CD4-positive, alpha-beta T cell treated with Interleukin-17A for 4 hours (primary cell): ENCODE data around the gene PAM16.

ENCODE experiments used
- DNase-seq: peaks from one replicate; pipeline ENCODE4 v3.0.0-alpha.2; 2020; ENCODE audit warnings: mixed read lengths

Gene PAM16

DNA sequence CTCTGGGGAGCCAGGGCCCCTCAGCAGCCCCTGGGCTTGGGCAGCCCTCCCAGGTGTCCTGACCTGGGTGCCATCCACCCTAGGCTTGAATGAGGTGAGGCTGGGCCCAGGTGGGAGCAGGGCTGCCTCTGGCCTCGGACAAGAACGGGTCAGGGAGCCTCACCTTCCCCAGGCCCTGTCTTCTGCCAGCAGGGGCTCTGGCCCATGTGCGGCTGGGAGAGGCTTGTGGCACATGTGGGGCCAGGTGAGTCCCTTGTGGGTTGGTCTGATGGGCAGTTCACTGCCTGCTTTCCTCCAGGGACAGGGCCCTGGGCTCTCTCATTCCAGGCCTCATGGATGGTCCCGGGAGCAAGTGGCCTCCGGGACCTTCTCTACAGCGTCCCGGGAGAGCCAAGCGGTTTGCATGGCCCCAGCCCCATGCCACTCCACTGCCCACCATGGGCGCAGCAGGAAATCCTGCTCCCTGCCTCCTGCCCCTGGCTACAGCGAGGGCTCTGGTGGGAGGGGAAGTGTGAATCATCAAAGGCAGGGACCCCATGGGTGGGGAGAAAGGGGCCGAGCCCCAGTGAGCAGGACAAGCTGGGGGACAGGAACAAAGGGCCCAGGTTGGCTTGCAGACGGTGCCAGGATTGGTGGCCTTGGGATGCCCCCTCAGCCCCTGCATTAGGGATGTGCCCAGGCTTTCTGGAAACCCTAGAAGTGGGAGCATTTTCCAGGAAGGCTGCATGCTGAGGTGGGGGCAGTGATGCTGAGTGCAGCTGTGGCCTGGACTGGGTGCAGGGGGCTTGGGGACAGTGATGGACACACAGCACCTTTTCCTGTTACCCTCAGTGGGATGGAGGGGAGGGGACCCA, 32.7 kb upstream of the PAM16 start:
- DNase-seq, result no peak

DNA sequence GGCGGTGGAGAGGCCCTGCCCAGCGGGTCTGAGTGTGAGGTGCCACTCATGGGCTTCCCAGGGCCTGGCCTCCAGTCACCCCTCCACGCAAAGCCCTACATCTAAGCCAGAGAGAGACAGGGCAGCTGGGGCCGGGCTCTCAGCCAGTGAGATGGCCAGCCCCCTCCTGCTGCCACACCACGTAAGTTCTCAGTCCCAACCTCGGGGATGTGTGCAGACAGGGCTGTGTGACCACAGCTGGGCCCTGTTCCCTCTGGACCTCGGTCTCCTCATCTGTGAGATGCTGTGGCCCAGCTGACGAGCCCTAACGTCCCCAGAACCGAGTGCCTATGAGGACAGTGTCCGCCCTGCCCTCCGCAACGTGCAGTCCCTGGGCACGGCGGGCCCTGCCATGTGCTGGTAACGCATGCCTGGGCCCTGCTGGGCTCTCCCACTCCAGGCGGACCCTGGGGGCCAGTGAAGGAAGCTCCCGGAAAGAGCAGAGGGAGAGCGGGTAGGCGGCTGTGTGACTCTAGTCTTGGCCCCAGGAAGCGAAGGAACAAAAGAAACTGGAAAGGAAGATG, 31.8 kb upstream of the PAM16 start:
- DNase-seq, result no peak

DNA sequence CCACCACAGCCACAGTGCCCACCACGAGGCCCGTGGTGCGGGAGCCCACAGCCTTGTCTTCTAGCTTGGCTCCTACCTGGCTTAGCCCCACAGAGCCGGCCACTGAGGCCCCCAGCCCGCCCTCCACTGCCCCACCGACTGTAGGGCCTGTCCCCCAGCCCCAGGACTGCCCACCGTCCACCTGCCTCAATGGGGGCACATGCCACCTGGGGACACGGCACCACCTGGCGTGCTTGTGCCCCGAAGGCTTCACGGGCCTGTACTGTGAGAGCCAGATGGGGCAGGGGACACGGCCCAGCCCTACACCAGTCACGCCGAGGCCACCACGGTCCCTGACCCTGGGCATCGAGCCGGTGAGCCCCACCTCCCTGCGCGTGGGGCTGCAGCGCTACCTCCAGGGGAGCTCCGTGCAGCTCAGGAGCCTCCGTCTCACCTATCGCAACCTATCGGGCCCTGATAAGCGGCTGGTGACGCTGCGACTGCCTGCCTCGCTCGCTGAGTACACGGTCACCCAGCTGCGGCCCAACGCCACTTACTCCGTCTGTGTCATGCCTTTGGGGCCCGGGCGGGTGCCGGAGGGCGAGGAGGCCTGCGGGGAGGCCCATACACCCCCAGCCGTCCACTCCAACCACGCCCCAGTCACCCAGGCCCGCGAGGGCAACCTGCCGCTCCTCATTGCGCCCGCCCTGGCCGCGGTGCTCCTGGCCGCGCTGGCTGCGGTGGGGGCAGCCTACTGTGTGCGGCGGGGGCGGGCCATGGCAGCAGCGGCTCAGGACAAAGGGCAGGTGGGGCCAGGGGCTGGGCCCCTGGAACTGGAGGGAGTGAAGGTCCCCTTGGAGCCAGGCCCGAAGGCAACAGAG, 31.0 kb upstream of the PAM16 start:
- DNase-seq, result no peak

DNA sequence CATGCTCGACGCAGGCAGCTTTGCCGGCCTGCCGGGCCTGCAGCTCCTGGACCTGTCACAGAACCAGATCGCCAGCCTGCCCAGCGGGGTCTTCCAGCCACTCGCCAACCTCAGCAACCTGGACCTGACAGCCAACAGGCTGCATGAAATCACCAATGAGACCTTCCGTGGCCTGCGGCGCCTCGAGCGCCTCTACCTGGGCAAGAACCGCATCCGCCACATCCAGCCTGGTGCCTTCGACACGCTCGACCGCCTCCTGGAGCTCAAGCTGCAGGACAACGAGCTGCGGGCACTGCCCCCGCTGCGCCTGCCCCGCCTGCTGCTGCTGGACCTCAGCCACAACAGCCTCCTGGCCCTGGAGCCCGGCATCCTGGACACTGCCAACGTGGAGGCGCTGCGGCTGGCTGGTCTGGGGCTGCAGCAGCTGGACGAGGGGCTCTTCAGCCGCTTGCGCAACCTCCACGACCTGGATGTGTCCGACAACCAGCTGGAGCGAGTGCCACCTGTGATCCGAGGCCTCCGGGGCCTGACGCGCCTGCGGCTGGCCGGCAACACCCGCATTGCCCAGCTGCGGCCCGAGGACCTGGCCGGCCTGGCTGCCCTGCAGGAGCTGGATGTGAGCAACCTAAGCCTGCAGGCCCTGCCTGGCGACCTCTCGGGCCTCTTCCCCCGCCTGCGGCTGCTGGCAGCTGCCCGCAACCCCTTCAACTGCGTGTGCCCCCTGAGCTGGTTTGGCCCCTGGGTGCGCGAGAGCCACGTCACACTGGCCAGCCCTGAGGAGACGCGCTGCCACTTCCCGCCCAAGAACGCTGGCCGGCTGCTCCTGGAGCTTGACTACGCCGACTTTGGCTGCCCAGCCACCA, 30.2 kb upstream of the PAM16 start:
- DNase-seq, result no peak

DNA sequence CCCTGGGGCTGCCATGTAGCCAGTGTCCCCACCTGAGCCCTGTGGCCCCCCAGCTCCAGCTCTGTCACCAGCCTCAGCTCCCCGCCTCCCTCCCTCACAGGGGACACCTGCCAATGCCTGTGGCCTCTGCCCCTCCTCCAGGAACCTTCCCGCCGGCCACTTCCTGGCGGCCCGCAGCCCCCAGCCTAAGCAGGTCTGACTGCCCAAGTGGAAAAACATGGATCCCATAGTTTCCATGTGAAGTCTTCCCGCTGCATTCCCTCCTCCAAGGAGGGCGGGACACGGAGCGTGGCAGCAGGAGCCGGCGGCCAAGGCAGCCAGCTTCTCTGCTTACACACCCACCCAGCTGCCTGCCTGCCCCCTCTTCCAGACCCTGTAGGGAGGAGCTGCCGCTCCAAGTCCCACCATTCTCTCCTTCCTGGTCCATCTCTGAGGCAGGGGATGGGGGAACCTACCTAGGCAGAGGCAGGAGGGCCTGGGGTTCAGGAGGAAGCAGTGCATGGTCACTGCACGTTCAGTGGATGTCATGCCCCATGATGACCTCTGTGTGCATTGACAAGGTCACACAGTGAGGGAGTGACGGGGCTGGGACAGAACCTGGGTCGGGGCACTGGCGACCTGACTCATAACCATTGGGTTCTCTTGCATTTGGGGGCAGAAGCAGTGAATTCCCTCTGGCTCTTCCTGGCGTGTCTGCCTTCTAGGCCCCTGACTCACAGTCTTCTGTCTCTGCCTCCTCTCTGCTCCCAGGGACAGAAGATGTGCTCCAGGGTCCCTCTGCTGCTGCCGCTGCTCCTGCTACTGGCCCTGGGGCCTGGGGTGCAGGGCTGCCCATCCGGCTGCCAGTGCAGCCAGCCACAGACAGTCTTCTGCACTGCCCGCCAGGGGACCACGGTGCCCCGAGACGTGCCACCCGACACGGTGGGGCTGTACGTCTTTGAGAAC, 29.3 kb upstream of the PAM16 start:
- no peak for DNase-seq

DNA sequence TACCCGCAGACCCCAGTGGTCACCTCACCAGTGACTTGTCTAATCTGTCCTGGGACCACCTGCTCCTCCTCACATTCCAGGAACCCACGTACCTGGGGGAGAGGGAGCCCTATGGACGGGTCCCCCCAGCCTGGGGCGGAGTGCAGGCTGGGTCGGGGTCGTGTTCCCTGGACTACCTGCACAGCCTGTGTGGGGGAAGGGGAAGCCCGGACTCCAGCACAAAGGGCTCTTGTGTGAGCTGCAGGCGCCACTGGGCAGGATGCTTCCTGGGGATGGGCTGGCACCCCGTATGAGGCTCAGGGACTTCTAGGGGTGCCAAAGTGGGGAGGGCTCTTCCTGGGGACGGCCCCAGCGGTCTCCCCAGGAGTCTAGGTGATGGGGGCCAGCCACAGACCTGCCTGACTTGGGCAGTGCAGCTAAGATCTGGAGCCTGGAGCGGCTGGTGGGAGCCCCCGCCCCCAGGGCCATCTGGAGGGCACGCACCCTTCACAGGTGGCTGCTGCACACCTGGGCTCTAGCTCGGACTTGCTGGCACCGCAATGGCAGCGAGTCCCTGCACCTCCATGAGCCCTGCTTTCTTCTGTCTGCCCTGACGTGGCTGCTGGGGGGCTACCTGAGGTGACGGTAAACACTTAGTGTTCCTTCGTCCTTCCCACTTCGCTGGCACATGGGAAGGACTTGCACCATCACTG, 28.0 kb upstream of the PAM16 start:
- no peak for DNase-seq

DNA sequence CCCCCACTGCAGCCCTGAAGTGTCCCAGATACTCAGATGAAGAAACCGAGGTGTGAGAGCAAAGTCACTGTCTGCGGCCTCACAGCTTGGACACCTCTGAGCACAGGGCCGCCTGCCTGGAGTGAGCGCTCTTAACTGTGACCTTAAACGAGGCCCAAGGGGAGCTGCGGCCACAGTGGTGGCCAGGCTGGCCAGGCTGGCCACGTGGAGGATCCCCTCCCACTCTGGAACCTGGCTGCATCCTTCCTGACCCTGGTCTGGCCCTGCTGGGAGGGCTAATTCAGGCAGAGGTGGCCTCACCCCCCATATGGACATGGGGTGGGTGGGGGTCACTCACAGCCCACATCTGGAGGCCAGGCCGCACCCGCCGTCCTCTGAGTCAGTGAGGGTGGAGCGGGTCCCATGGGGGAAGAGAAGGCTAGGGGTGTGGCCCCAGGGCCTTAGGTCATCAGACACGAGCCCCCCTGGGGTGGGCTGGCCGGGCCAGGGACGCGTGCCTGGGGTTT, 27.1 kb upstream of the PAM16 start:
- no peak for DNase-seq

DNA sequence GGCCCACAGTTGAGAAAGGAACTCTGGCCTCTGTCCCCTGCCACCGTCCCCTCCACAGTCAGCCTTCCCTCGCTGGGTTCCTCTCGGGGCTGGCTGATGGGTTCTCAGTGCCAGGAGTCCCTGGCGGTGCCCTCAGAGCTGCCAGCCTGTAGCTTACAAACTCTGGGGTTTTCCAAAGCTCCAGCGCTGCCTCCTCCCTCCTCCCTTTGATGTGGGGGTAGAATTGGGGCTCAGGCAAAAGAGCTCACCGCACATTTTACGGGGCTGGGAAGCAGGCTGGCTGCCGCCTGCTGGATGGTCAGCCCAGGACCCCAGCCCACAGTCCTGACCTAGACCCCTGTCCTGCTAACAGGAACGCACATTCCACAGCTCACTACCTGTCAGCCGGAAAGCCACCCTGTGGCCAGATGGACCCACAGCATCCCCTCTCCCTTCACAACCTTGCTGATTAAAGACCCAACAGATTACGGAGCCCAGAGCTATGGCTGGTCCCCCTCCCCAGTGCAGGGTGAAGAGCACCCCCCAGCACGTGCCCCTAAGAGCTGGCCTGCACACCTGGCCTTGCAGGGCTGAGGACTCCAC, 26.5 kb upstream of the PAM16 start:
- DNase-seq, result no peak

DNA sequence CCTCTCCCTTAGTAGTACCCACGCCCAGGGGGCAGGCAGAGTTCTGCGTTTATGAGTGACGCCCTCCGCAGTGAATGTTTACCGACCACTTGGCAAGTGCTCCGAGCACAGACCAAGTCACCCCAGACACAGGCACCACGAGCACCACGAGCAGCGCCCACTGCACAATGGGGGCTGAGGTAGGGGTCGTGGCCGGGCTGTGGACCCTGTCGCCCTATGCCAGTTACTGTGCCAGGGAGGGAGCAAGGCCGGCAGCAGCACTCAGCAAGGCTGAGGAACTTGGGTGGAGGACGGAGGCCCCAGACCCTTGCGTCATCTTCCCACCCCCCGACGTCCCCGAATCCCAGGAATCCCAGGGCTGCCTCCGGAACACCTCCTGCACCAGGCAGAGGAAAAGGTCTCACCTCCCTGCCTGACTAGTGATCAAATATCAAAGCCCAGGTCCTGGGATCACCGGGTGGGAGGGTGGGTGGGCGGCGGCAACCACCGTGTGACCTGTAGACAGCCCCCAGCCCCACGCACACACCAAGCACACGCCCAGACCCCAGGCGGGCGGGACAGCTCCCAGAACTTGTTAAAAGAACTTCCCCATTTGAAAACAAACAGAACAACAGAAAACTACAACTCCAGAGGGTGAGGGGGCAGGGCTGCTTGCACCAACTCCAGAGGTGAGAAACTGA, 25.9 kb upstream of the PAM16 start:
- no peak for DNase-seq

DNA sequence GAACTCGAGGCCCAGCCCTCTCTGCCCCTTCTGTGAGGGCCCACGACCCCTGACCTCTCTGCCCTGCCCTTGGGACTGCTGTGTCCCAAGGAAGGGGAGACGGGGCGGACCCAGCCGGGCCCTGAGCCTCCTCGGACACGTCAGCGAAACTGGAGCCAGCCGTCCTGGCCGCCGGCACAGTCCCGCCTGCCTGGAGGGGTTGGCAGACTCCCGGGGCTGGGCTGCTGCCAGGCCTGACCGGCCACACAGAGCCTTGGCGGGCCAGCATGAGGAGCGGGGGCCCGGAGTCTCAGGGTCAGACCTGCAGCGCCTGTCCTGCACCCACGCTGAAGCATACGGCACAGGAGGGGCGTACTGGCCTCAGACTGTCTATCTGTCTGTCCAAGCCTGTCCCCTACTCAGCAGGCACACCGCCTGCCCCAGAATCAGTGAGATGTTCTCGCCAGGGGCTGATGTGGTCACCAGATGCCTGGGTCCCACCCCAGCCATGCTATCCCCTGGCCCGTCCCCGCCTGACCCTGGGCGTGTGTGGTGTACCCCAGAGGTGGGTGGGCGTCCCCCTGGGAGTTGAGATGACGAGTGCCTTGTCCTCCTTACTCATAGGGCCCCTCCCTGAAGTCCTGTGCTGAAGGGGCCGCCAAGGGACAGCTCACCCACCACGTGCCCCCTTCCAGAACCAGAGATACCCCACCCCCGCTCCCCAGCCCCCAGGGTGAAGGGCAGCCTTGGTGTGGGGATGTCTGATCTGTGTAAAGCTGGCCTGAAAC, 25.2 kb upstream of the PAM16 start:
- DNase-seq, result no peak

DNA sequence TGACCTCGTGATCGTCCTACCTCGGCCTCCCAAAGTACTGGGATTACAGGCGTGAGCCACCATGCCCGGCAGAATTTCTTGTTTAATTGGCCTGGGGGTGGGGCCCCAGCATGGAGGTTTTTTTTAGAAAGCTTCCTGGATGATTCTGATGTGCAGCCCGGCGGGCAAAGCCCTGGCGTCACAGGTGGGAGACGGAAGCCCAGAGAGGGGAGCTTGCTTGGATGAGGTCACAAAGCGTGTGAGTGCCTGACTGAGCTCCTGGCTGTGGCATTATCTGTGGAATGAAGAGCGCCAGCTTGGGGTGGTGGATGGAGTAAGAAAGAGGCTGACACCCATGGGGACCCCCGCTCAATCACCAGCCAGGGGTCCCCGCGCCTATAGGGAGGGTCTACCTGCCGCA, 24.6 kb upstream of the PAM16 start:
- no peak for DNase-seq

DNA sequence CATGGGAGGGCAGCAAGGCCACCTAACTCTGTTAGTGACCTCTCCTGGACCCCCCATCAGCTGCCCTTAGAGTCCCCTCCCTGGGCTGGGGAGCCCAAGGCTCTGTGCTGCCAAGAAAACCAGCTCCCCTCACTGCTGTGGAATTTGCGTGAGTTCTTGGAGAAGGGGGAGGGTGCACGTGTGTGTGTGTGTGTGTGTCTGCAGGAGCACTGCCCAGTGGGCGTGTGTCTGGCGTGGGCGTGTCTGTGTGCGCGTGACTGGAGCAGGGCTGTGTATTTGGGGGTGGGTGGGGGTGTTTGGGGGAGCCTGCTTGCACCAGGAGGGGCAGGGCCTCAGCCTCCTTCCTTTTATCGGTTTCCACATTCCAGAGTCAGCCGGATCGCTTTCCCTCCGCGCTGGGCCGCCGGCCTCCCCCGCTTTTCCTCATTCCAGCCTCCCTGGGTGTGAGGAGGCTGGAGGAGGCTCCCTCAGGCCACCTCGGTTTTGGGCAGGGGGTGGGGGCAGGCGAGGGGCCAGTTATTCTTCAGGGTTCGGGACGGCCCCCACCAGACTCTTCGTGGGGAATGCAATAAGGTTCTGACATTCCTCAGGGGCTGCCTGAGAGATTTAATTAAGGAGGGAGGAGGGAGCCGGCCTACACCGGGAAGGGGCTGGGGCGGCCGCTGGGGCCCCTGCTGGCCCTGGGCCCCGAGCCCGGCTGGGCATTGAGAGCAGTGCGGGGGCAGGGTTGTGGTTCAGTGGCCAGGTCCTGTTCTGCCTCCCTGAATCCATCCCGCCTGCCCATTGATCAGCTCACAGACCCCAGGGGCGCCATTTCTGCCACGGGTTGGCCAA, 23.0 kb upstream of the PAM16 start:
- no peak for DNase-seq

DNA sequence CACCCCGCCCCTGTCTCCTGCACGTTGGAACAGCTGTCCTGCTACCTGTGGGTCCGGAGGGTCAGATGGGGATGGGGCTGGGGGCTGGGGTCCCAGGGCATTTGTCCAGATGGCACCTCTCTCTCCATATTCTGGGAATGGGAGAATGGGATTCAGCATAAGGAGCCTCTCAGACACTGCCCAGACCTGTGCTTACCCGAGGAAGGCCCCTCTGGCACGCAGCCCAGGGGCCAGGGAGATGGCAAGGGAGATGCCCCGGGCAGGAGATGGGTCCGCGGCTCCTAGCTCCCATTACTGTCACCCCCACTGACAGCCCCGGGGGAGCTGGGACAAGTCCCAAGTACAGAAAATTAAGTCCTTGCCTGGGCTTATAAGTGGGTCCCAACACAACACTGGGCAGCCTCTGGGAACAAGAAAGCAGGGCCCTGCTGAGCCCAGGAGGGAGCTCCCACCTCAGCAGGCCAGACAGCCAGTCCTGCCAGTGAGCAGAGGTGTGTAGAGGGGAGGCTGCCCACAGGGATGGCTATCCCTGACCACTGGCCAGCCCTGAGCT, 22.3 kb upstream of the PAM16 start:
- no peak for DNase-seq

DNA sequence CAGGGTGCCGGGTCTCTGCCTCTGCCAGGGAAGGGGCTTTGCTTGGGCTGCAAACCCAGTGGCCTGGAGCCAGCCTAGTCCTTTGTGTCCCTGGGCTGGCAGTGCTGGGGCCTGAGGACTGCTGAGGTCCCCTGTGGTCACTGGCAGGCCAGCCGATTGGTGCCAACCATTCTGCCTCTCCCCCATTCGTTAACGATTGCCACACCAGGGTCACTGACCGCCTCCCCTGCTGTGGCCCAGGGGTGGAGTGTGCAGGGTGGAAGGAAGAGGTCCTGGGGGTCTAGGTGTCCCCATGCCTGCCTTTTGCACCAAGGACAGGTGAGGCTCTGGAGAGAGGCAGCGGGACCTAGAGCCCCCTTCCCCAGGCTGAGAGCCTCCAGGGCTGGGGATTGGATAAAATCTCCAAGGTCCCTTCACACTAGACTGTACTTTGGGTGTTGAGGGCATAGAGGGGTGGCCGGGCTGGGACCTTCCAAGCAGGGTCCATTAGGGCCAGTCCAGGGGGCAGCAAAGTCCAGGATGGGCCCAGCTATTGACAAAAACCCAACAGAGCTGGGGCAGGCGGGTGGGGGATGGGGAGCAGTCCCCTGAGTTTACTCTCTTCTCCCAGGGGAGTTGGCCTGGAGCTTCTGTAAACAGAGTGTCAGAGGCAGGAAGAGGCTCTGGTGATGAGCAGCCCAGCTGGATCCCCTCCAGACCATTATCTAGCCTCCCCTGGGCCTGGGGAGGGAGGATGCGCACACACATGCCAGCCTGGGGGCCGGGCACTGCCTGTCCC, 21.6 kb upstream of the PAM16 start:
- DNase-seq, result no peak

DNA sequence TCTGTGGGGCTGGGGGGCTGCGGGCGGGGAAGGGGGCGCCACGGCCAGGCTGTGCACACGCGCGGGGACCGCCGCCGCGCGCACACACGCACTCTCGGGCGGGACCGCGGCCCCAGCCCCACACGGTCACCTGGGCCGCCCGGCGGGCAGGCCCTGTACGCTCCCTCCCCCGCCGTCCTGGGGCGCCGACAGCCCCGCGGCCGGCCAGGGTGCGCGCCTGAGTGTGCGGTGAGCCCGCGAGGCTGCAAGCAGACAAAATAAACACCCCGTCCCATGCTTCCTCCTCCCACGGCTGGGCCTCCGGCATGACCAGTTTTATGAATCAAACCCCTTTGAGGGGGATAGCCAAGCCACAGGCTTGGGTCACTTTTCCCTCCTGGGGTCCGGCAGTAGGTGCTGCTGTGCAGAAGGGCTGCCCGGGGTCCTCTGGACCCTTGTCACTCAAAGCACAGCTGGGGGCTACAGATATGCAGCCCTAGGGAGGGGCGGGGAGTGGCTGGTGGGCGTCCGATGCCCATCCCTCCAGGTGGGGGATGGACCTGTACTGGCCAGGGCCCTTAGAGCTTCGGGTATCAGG, 21.0 kb upstream of the PAM16 start:
- DNase-seq, result peak; percentile 31

DNA sequence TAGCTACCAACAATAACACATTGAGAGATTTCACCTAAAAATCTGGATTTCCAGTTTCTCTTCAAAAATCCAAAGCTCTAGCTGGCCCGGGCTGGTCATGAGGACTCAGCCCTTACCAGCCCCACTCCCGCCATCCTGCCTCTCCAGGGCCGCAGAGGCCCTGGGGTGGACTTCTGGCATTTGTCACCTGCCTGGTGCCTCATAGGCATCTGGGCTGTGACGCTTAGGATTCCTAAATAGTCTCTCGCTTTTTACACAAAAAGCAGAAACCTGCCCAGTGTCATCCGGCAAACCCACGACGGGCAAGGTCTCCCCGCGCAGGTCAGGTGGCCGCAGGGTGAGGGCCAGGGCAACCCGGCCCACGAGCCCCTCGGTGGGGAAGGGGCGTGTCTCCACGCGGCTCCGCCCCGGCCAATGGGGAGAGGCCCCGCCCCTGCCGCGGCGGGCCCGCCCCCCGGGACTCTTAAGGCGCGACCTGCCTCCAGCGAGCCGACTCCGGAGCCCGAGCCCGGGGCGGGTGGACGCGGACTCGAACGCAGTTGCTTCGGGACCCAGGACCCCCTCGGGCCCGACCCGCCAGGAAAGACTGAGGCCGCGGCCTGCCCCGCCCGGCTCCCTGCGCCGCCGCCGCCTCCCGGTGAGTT, 20.4 kb upstream of the PAM16 start, which contains the start of gene VASN:
Gene VASN, plus strand, starts transcription at position 492 of the 644 bp plus-strand sequence. CDS start 9,030 bp downstream, outside the sequence.
- peak; percentile 78 for DNase-seq
